Measurements from ENCODE around the gene RNF222.

The RNF222 gene

GRCh38 chr17:8421571-8421970 lies 23.9 kb upstream of the RNF222 start:
- no peak for DNase-seq (ENCODE audit: low spot score)
- TF ChIP-seq CTCF (IDR thresholded peaks at IDR 0.05; ENCODE audit: extremely low read depth, missing control alignments) = no peak

- no peak for TF ChIP-seq CTCF (IDR thresholded peaks at IDR 0.05; ENCODE audit: extremely low read depth, missing control alignments)
- no peak for DNase-seq (ENCODE audit: low spot score)
Observed at GRCh38 chr17:8420041-8420934, 22.7 kb upstream of the RNF222 start.

- TF ChIP-seq CTCF (IDR thresholded peaks at IDR 0.05; ENCODE audit: extremely low read depth, missing control alignments) = no peak
- DNase-seq (ENCODE audit: low spot score) = no peak
Observed at GRCh38 chr17:8419305-8419704, 21.7 kb upstream of the RNF222 start.

GRCh38 chr17:8418471-8418870 lies 20.8 kb upstream of the RNF222 start:
- no peak for DNase-seq (ENCODE audit: low spot score)
- no peak for TF ChIP-seq CTCF (IDR thresholded peaks at IDR 0.05; ENCODE audit: extremely low read depth, missing control alignments)

GRCh38 chr17:8417806-8418205 lies 20.2 kb upstream of the RNF222 start:
- no peak for DNase-seq (ENCODE audit: low spot score)
- no peak for TF ChIP-seq CTCF (IDR thresholded peaks at IDR 0.05; ENCODE audit: extremely low read depth, missing control alignments)

GRCh38 chr17:8413938-8414337 lies 16.3 kb upstream of the RNF222 start:
- no peak for DNase-seq (ENCODE audit: low spot score)

More at GRCh38 chr17:8413938-8414337, 16.3 kb upstream of the RNF222 start:
- TF ChIP-seq CTCF (IDR thresholded peaks at IDR 0.05; ENCODE audit: extremely low read depth, missing control alignments) = no peak
